Measurements from ENCODE around the gene ATMIN. TPM values are rescaled to one million over a fixed set of nuclear protein-coding genes. Genes with fewer than 3 reads are reported as not detected.

The ATMIN gene
- 56.5 and 66.6 TPM in 2 replicates for total RNA-seq (2021)
- long read RNA-seq, full-length matches to known transcripts, result 3 of 32 reads
- long read RNA-seq, partial matches to known transcripts, result 24 of 32 reads
- long read RNA-seq, other reads (novel, unspliced or antisense), result 5 of 32 reads

DNA sequence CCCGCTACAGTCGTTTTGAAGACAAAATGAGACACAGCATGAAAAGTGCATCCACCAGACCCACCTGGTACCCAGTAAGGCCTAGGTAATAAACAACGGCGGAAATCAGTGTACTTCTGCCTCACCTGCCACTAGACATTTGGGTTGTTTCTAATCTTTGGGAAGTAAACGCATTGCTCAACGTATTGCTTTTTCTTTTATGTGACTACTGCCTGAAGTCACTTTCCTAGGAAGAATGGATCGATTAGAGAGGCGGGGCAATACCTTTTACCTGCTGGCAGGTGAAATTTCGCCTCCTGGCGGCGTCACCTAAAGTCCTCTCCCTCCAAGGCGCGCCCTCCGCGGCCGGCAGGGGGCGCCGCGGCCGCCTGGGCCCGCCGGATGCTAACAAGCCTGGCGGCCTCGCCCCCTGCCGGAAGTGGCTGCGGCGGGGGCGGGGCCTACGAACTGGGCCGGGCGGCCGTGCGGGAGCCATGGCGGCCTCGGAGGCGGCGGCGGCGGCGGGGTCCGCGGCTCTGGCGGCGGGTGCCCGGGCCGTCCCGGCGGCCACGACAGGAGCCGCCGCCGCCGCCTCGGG lies at the start of gene ATMIN:
Gene ATMIN (plus strand): TSS at position 445 of the 577 bp plus-strand sequence. CDS start 29 bp downstream, at position 474.
- Histone ChIP-seq H3K9ac (ENCODE audit: extremely low read depth, insufficient read length, low read length) (peak within 1 kb of the TSS; percentile 83), H3K27me3 (ENCODE audit: insufficient read depth, low read length) (no peaks in the 10 kb centered on the region), H4K20me1 (ENCODE audit: control insufficient read depth, insufficient read depth, insufficient read length) (no peaks in the 10 kb centered on the region), H4K8ac (replicated peaks; ENCODE audit: insufficient read length, low read depth, low read length) (no peak within 1 kb of the TSS), H4K91ac (ENCODE audit: insufficient read length, low read depth, low read length) (no peak within 1 kb of the TSS), H3K27ac (ENCODE audit: insufficient read length, low read depth, low read length) (no peak within 1 kb of the TSS), H3K14ac (ENCODE audit: insufficient read depth, low read length) (peak within 1 kb of the TSS; percentile 96), H3K79me2 (ENCODE audit: insufficient read depth, low read length) (peaks cover 8% of the 10 kb centered on the region; the same call in 1 of the 2 replicates), H3K18ac (ENCODE audit: insufficient read length, low read depth, low read length) (peak within 1 kb of the TSS; percentile 92), H2BK12ac (ENCODE audit: insufficient read length, low read depth, low read length) (no peak within 1 kb of the TSS), H3K23me2 (ENCODE audit: insufficient read length, low read depth, low read length, poor library complexity, severe bottlenecking) (peaks cover 7% of the 10 kb centered on the region), H2AK5ac (ENCODE audit: insufficient read length, low read length) (no peak within 1 kb of the TSS), H2BK20ac (ENCODE audit: low read depth, low read length, poor library complexity, severe bottlenecking) (no peak within 1 kb of the TSS), H2BK15ac (ENCODE audit: low read depth, low read length) (no peak within 1 kb of the TSS), H3T11ph (ENCODE audit: low read length) (no peak within 1 kb of the TSS), H3K9me3 (ENCODE audit: control insufficient read depth, low read depth, low read length) (no peaks in the 10 kb centered on the region), H3K4me1 (ENCODE audit: insufficient read depth, low read length) (0 out of 2 replicates have a peak, but pooled peaks cover 5% of the 10 kb centered on the region), H2AFZ (ENCODE audit: low read length) (no peak within 1 kb of the TSS), H4K5ac (ENCODE audit: insufficient read length, low read depth, low read length) (no peak within 1 kb of the TSS), H3K79me1 (ENCODE audit: insufficient read depth, low read depth, low read length, poor library complexity, severe bottlenecking) (peaks cover 3% of the 10 kb centered on the region), H3K4ac (ENCODE audit: low read depth, low read length) (no peak within 1 kb of the TSS), H3K56ac (ENCODE audit: insufficient read length, low read depth, low read length) (no peak within 1 kb of the TSS), H3K23ac (ENCODE audit: insufficient read length, low read depth, low read length) (no peak within 1 kb of the TSS), H2BK5ac (ENCODE audit: insufficient read length, low read length) (no peak within 1 kb of the TSS), H3K4me2 (ENCODE audit: insufficient read depth, insufficient read length, low read length) (peak within 1 kb of the TSS; percentile 96), H2BK120ac (ENCODE audit: low read depth, low read length, poor library complexity, severe bottlenecking) (no peak within 1 kb of the TSS)
- H3K27me3 Mint-ChIP-seq (ENCODE audit: low read depth), result no peaks in the 10 kb centered on the region
- peak within 1 kb of the TSS; percentile 82 to 88 for H3K4me3 Mint-ChIP-seq
- H3K36me3 Mint-ChIP-seq (ENCODE audit: insufficient read depth in 1 of 3, low read depth in 3 of 3), result peaks cover 15 to 43% (median 35%) of the 10 kb centered on the region in 3 experiments
- peaks cover 8 to 10% of the 10 kb centered on the region in 2 experiments for H3K9me3 Mint-ChIP-seq
- TF ChIP-seq, protein P1, sequence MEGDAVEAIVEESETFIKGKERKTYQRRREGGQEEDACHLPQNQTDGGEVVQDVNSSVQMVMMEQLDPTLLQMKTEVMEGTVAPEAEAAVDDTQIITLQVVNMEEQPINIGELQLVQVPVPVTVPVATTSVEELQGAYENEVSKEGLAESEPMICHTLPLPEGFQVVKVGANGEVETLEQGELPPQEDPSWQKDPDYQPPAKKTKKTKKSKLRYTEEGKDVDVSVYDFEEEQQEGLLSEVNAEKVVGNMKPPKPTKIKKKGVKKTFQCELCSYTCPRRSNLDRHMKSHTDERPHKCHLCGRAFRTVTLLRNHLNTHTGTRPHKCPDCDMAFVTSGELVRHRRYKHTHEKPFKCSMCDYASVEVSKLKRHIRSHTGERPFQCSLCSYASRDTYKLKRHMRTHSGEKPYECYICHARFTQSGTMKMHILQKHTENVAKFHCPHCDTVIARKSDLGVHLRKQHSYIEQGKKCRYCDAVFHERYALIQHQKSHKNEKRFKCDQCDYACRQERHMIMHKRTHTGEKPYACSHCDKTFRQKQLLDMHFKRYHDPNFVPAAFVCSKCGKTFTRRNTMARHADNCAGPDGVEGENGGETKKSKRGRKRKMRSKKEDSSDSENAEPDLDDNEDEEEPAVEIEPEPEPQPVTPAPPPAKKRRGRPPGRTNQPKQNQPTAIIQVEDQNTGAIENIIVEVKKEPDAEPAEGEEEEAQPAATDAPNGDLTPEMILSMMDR (conservative IDR thresholded peaks at IDR 0.05), result peak; percentile 99; the same call in 2 of the 3 replicates
- peak within 1 kb of the TSS in 1 of 3 experiments; percentile 81; a peak in 1 of 7 replicates for H3K27ac Mint-ChIP-seq
- DNase-seq, result peak; percentile 93
- peaks cover 19 to 22% of the 10 kb centered on the region in 2 experiments for H3K4me1 Mint-ChIP-seq
- no CpG with 5 or more reads among the region's 54 CpGs for WGBS (ENCODE audit: extremely low coverage, insufficient read length, low lambda C conversion rate)

All from H9 (cell line).